HepG2 (cell line): ENCODE results near the gene NOL12. TPM values are rescaled to one million over a fixed set of nuclear protein-coding genes. Genes with fewer than 3 reads are reported as not detected.

ENCODE experiments used
- DNMT1 ChIP-seq: sonication (generic); formaldehyde crosslinking; IDR thresholded peaks from 2 replicates; pipeline ENCODE4 v1.5.1; 2020; ENCODE audit warnings: mild to moderate bottlenecking, missing genetic modification reagents
- ELF3 ChIP-seq: IDR thresholded peaks from 2 replicates; pipeline ENCODE4 v1.6.1; 2016; ENCODE audit warnings: missing genetic modification reagents, missing compliant biosample characterization
- IKZF1 ChIP-seq: fragments of 450-650 bp; IDR thresholded peaks from 2 replicates; pipeline ENCODE4 v1.7.1; 2016
- JARID2 ChIP-seq: sonication (generic); formaldehyde crosslinking; IDR thresholded peaks from 2 replicates; pipeline ENCODE4 v1.8.1; 2023; ENCODE audit warnings: missing genetic modification reagents, inconsistent platforms; ENCODE audit not compliant: insufficient replicate concordance
- KLF9 ChIP-seq: IDR thresholded peaks from 2 replicates; pipeline ENCODE4 v1.6.1; 2016; ENCODE audit warnings: low read depth
- MAZ ChIP-seq, 2 experiments: sonication (generic) in 1 of 2; formaldehyde crosslinking in 1 of 2; IDR thresholded peaks; 2 replicates each; pipeline versions ENCODE4 v1.5.0 to v1.6.1; 2012 to 2020; ENCODE audit warnings: low read depth in 2 of 2, mild to moderate bottlenecking in 2 of 2, borderline replicate concordance in 1 of 2, improper control_type of control experiment in 1 of 2, low read length in 1 of 2, missing genetic modification reagents in 1 of 2, moderate library complexity in 1 of 2
- PAF1 ChIP-seq: IDR thresholded peaks from 2 replicates; pipeline ENCODE4 v1.6.1; 2016; ENCODE audit warnings: missing genetic modification reagents, missing compliant biosample characterization
- PBX3 ChIP-seq: sonication (generic); formaldehyde crosslinking; IDR thresholded peaks from 2 replicates; pipeline ENCODE4 v1.8.1; 2023; ENCODE audit warnings: missing genetic modification reagents, inconsistent platforms, borderline replicate concordance
- PCBP1 ChIP-seq: fragments of 200-400 bp; formaldehyde crosslinking; IDR thresholded peaks from 2 replicates; pipeline ENCODE4 v1.6.1; 2017; ENCODE audit warnings: mild to moderate bottlenecking, low read depth, low read length, borderline replicate concordance
- REL ChIP-seq: sonication (generic); formaldehyde crosslinking; conservative IDR thresholded peaks from 2 replicates; pipeline ENCODE4 v1.8.0; 2022; ENCODE audit warnings: mild to moderate bottlenecking, missing genetic modification reagents, moderate library complexity
- SNAPC4 ChIP-seq: sonication (generic); formaldehyde crosslinking; IDR thresholded peaks from 2 replicates; pipeline ENCODE4 v1.4.0; 2020; ENCODE audit warnings: mild to moderate bottlenecking, missing genetic modification reagents
- THAP11 ChIP-seq: IDR thresholded peaks from 2 replicates; pipeline ENCODE4 v1.6.1; 2016; ENCODE audit warnings: missing biosample characterization, missing genetic modification reagents
- ZC3H4 ChIP-seq: sonication (generic); formaldehyde crosslinking; IDR thresholded peaks from 2 replicates; pipeline ENCODE4 v1.4.0; 2020; ENCODE audit warnings: missing genetic modification reagents, borderline replicate concordance
- ZNF253 ChIP-seq: sonication (generic); formaldehyde crosslinking; IDR thresholded peaks from 2 replicates; pipeline ENCODE4 v1.8.0; 2022; ENCODE audit warnings: mild to moderate bottlenecking, missing genetic modification reagents, borderline replicate concordance
- ZNF264 ChIP-seq: sonication (generic); formaldehyde crosslinking; IDR thresholded peaks from 2 replicates; pipeline ENCODE4 v1.4.0; 2020; ENCODE audit warnings: missing genetic modification reagents
- ZNF367 ChIP-seq: sonication (generic); formaldehyde crosslinking; IDR thresholded peaks from 2 replicates; pipeline ENCODE4 v1.4.0; 2020; ENCODE audit warnings: missing genetic modification reagents, borderline replicate concordance
- ZNF512 ChIP-seq: sonication (generic); formaldehyde crosslinking; IDR thresholded peaks from 2 replicates; pipeline ENCODE4 v1.4.0; 2020; ENCODE audit warnings: mild to moderate bottlenecking, missing genetic modification reagents
- ZNF800 ChIP-seq: sonication (generic); formaldehyde crosslinking; IDR thresholded peaks from 2 replicates; pipeline ENCODE4 v1.4.0; 2020; ENCODE audit warnings: missing genetic modification reagents
- ZNF816 ChIP-seq: sonication (generic); formaldehyde crosslinking; IDR thresholded peaks from 2 replicates; pipeline ENCODE4 v1.8.0; 2022; ENCODE audit warnings: missing genetic modification reagents, mild to moderate bottlenecking, borderline replicate concordance
- polyA plus RNA-seq, 8 experiments: library from polyadenylated mRNA; depleted of rRNA in 3 of 8; stranded (reverse) in 7 of 8; unstranded in 1 of 8; fragments of >200 nt; fragmentation: Illumina TruSeq in 4 of 8; extraction: Trizol in 4 of 8; gene quantifications; 2 replicates each; pipeline versions ENCODE4 v1.2.1 to v1.2.3, GENCODE V29; 2011 to 2016; ENCODE audit warnings: low read depth in 4 of 8, missing spikeins in 1 of 8, mixed read lengths in 1 of 8; ENCODE audit not compliant: insufficient read depth in 1 of 8
- total RNA-seq, 5 experiments: library from RNA; depleted of rRNA; stranded (reverse); fragments of >200 nt; fragmentation: Illumina TruSeq; extraction: Trizol; gene quantifications; 2 replicates each; pipeline ENCODE4 v1.2.3, GENCODE V29; 2016; ENCODE audit warnings: low read depth in 1 of 5

NOL12 gene
- total and polyA plus RNA-seq, 2 of the 13 experiments (the other 11 are each of a cell fraction or from before 2014, with no cell fraction given) = 14.3 to 31.4 TPM

GRCh38 chr22:37659066-37659896 is 26.9 kb upstream of the NOL12 start (continued):
- no peak for TF ChIP-seq ZNF800 (CRISPR knock-in tag)
- TF ChIP-seq KLF9 (CRISPR knock-in tag) = no peak
- TF ChIP-seq ZNF512 (CRISPR knock-in tag) = no peak
- TF ChIP-seq ELF3 = peak; percentile 40; the same call in 1 of the 2 replicates
- TF ChIP-seq SNAPC4 (CRISPR knock-in tag) = 0 out of 2 replicates have a peak, but pooled peaks have one; percentile 44
- TF ChIP-seq REL (CRISPR knock-in tag) = no peak
- TF ChIP-seq ZNF264 (CRISPR knock-in tag) = no peak
- TF ChIP-seq ZNF367 (CRISPR knock-in tag) = no peak
- 0 out of 2 replicates have a peak, but pooled peaks have one; percentile 51 for TF ChIP-seq DNMT1
- TF ChIP-seq ZC3H4 = peak; percentile 46; the same call in 1 of the 2 replicates
- no peak for TF ChIP-seq PBX3
- no peak for TF ChIP-seq PAF1 (CRISPR knock-in tag)
- no peak; the same call in 1 of the 2 replicates for TF ChIP-seq MAZ (IDR thresholded peaks at IDR 0.05; ENCODE audit: borderline replicate concordance, low read depth, low read length)
- TF ChIP-seq MAZ (CRISPR knock-in tag; IDR thresholded peaks at IDR 0.05; ENCODE audit: low read depth) = peak; percentile 62; the same call in 1 of the 2 replicates
- TF ChIP-seq THAP11 (CRISPR knock-in tag) = peak; percentile 68
- TF ChIP-seq ZNF253 (CRISPR knock-in tag) = no peak
- TF ChIP-seq PCBP1 = no peak
- no peak for TF ChIP-seq JARID2 (CRISPR knock-in tag)
- TF ChIP-seq IKZF1 = no peak
- TF ChIP-seq ZNF816 (CRISPR knock-in tag) = peak; percentile 55; the same call in 1 of the 2 replicates
